Neural cell (in vitro differentiated cells): Measurements from ENCODE around the gene ME3. TPM values are rescaled to one million over a fixed set of nuclear protein-coding genes. Genes with fewer than 3 reads are reported as not detected.
"Not testable (repeated sequence)": the region's sequence is repeated elsewhere in the genome, so short reads cannot be mapped to it uniquely, and the experiment has no call there.

Experiments used
- H2AFZ ChIP-seq: fragments of 200-600, 300-800 bp; sonication (generic), shearing (Covaris generic); 2 replicates; pipeline ENCODE4 v1.6.0; 2014; ENCODE audit warnings: low read depth, mild to moderate bottlenecking, antibody characterized with exemption, low read length, moderate library complexity
- H3F3A ChIP-seq: fragments of 200-600 bp; shearing (Covaris generic); 2 replicates; pipeline ENCODE4 v1.6.1; 2016; ENCODE audit warnings: mild to moderate bottlenecking, moderate library complexity, mixed read lengths, antibody characterized with exemption, low read length; ENCODE audit not compliant: insufficient read depth, poor library complexity, severe bottlenecking
- H3K27ac ChIP-seq: fragments of 200-600, 300-800 bp; sonication (generic), shearing (Covaris generic); 2 replicates; pipeline ENCODE4 v1.5.1; 2014; ENCODE audit warnings: mild to moderate bottlenecking, low read length, moderate library complexity
- H3K27me3 ChIP-seq: fragments of 300-800, 200-600 bp; sonication (generic), shearing (Covaris generic); 2 replicates; pipeline ENCODE4 v1.6.0; 2014; ENCODE audit warnings: mild to moderate bottlenecking, low read depth, low read length, moderate library complexity; ENCODE audit not compliant: insufficient read depth
- H3K36me3 ChIP-seq: fragments of 300-800, 200-600 bp; sonication (generic), shearing (Covaris generic); 2 replicates; pipeline ENCODE4 v1.5.1; 2014; ENCODE audit warnings: mild to moderate bottlenecking, antibody characterized with exemption, low read length, moderate library complexity; ENCODE audit not compliant: insufficient read depth
- H3K4me2 ChIP-seq: fragments of 300-800, 200-600 bp; sonication (generic), shearing (Covaris generic); 2 replicates; pipeline ENCODE4 v1.6.0; 2014; ENCODE audit warnings: mild to moderate bottlenecking, low read length
- H3K4me3 ChIP-seq: fragments of 300-800, 200-600 bp; sonication (generic), shearing (Covaris generic); 2 replicates; pipeline ENCODE4 v1.5.1; 2014; ENCODE audit warnings: mild to moderate bottlenecking, low read length, moderate library complexity
- H3K79me2 ChIP-seq: fragments of 200-600 bp; shearing (Covaris generic); replicated peaks from 2 replicates; pipeline ENCODE4 v1.6.0; 2014; ENCODE audit warnings: mild to moderate bottlenecking, low read length, moderate library complexity; ENCODE audit not compliant: insufficient read depth
- H3K9ac ChIP-seq: fragments of 300-800, 200-600 bp; sonication (generic), shearing (Covaris generic); 2 replicates; pipeline ENCODE4 v1.6.1; 2016; ENCODE audit warnings: mild to moderate bottlenecking, low read length, mixed read lengths
- H3K9me2 ChIP-seq: fragments of 200-600 bp; shearing (Covaris generic); 2 replicates; pipeline ENCODE4 v1.6.1; 2016; ENCODE audit warnings: mild to moderate bottlenecking, low read length, mixed read lengths; ENCODE audit not compliant: insufficient read depth
- H3K9me3 ChIP-seq: fragments of 200-600, 300-800 bp; sonication (generic), shearing (Covaris generic); 2 replicates; pipeline ENCODE4 v1.6.1; 2016; ENCODE audit warnings: mild to moderate bottlenecking, mixed run types, low read length, moderate library complexity, mixed read lengths
- H4K20me1 ChIP-seq: fragments of 200-600 bp; shearing (Covaris generic); 2 replicates; pipeline ENCODE4 v1.6.1; 2016; ENCODE audit warnings: mild to moderate bottlenecking, mixed run types; ENCODE audit not compliant: insufficient read depth
- EP300 ChIP-seq: fragments of 450-650 bp; conservative IDR thresholded peaks from 2 replicates; pipeline ENCODE4 v1.6.1; 2014; ENCODE audit warnings: antibody characterized with exemption, mild to moderate bottlenecking, moderate library complexity; ENCODE audit not compliant: poor library complexity, severe bottlenecking
- EZH2 ChIP-seq: fragments of 200-600, 300-800 bp; shearing (Covaris generic), sonication (generic); IDR thresholded peaks from 2 replicates; pipeline ENCODE4 v1.6.1; 2014; ENCODE audit warnings: antibody characterized with exemption, low read length, borderline replicate concordance, mild to moderate bottlenecking; ENCODE audit not compliant: insufficient read depth, poor library complexity, severe bottlenecking
- MXI1 ChIP-seq: fragments of 450-650 bp; conservative IDR thresholded peaks from 2 replicates; pipeline ENCODE4 v1.6.1; 2014; ENCODE audit warnings: antibody characterized with exemption, mild to moderate bottlenecking; ENCODE audit not compliant: poor library complexity, severe bottlenecking
- POLR2AphosphoS5 ChIP-seq: IDR thresholded peaks from 2 replicates; pipeline ENCODE4 v1.6.1; 2012
- RAD21 ChIP-seq: fragments of 450-650 bp; conservative IDR thresholded peaks from 2 replicates; pipeline ENCODE4 v1.6.1; 2014; ENCODE audit warnings: antibody characterized with exemption, mild to moderate bottlenecking, moderate library complexity
- SMC3 ChIP-seq: fragments of 450-650 bp; conservative IDR thresholded peaks from 2 replicates; pipeline ENCODE4 v1.6.1; 2014; ENCODE audit warnings: antibody characterized with exemption, mild to moderate bottlenecking, moderate library complexity; ENCODE audit not compliant: poor library complexity
- TAF1 ChIP-seq: IDR thresholded peaks from 2 replicates; pipeline ENCODE4 v1.6.1; 2012; ENCODE audit warnings: low read depth
- polyA plus RNA-seq: library from polyadenylated mRNA; depleted of rRNA; stranded (reverse); fragments of >200 nt; gene quantifications from 2 replicates; pipeline ENCODE4 v1.2.3, GENCODE V29; 2014
- TF ChIP-seq, protein P1 (sequence below): fragments of 450-650 bp; IDR thresholded peaks from 2 replicates; pipeline ENCODE4 v1.5.1; 2014; ENCODE audit warnings: antibody characterized with exemption, mild to moderate bottlenecking, moderate library complexity; ENCODE audit not compliant: poor library complexity, severe bottlenecking
- TF ChIP-seq, protein P2 (sequence below): IDR thresholded peaks from 2 replicates; pipeline ENCODE4 v1.6.1; 2012; ENCODE audit warnings: borderline replicate concordance

ME3 gene
- polyA plus RNA-seq, 1 donor from 2014 or later: 2.1 TPM

GRCh38 chr11:86620891-86621521 lies 51.4 kb downstream of the ME3 start:
- Histone ChIP-seq H3K9ac (no peak overlapping the region), H3K9me2 (no peaks in the 10 kb centered on the region), H3K9me3 (no peaks in the 10 kb centered on the region), H3K4me2 (no peak overlapping the region), H3K27me3 (no peaks in the 10 kb centered on the region), H3K27ac (no peak overlapping the region), H3K36me3 (no peaks in the 10 kb centered on the region), H3K79me2 (no peaks in the 10 kb centered on the region), H3F3A (no peaks in the 10 kb centered on the region), H4K20me1 (no peaks in the 10 kb centered on the region), H2AFZ (no peak overlapping the region), H3K4me3 (no peak overlapping the region)
- no peak for TF ChIP-seq EZH2
- no peak for TF ChIP-seq TAF1
- TF ChIP-seq POLR2AphosphoS5: no peak
- no peak for TF ChIP-seq MXI1
- TF ChIP-seq, protein P1, sequence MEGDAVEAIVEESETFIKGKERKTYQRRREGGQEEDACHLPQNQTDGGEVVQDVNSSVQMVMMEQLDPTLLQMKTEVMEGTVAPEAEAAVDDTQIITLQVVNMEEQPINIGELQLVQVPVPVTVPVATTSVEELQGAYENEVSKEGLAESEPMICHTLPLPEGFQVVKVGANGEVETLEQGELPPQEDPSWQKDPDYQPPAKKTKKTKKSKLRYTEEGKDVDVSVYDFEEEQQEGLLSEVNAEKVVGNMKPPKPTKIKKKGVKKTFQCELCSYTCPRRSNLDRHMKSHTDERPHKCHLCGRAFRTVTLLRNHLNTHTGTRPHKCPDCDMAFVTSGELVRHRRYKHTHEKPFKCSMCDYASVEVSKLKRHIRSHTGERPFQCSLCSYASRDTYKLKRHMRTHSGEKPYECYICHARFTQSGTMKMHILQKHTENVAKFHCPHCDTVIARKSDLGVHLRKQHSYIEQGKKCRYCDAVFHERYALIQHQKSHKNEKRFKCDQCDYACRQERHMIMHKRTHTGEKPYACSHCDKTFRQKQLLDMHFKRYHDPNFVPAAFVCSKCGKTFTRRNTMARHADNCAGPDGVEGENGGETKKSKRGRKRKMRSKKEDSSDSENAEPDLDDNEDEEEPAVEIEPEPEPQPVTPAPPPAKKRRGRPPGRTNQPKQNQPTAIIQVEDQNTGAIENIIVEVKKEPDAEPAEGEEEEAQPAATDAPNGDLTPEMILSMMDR: no peak
- TF ChIP-seq, protein P2, sequence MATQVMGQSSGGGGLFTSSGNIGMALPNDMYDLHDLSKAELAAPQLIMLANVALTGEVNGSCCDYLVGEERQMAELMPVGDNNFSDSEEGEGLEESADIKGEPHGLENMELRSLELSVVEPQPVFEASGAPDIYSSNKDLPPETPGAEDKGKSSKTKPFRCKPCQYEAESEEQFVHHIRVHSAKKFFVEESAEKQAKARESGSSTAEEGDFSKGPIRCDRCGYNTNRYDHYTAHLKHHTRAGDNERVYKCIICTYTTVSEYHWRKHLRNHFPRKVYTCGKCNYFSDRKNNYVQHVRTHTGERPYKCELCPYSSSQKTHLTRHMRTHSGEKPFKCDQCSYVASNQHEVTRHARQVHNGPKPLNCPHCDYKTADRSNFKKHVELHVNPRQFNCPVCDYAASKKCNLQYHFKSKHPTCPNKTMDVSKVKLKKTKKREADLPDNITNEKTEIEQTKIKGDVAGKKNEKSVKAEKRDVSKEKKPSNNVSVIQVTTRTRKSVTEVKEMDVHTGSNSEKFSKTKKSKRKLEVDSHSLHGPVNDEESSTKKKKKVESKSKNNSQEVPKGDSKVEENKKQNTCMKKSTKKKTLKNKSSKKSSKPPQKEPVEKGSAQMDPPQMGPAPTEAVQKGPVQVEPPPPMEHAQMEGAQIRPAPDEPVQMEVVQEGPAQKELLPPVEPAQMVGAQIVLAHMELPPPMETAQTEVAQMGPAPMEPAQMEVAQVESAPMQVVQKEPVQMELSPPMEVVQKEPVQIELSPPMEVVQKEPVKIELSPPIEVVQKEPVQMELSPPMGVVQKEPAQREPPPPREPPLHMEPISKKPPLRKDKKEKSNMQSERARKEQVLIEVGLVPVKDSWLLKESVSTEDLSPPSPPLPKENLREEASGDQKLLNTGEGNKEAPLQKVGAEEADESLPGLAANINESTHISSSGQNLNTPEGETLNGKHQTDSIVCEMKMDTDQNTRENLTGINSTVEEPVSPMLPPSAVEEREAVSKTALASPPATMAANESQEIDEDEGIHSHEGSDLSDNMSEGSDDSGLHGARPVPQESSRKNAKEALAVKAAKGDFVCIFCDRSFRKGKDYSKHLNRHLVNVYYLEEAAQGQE: no peak
- no peak for TF ChIP-seq RAD21
- no peak for TF ChIP-seq SMC3
- TF ChIP-seq EP300: no peak

- H4K20me1 ChIP-seq, H3K27me3 ChIP-seq, H3K79me2 ChIP-seq, H3K9me2 ChIP-seq, H3K36me3 ChIP-seq, H2AFZ ChIP-seq, H3F3A ChIP-seq, H3K4me2 ChIP-seq, H3K9ac ChIP-seq, H3K4me3 ChIP-seq, H3K9me3 ChIP-seq, H3K27ac ChIP-seq: not testable (repeated sequence)
These were observed 53.0 kb downstream of the ME3 start for GRCh38 chr11:86619428-86619827.

- no peak for TF ChIP-seq EP300
- TF ChIP-seq RAD21: no peak
- TF ChIP-seq POLR2AphosphoS5: no peak
- TF ChIP-seq, protein P1: no peak
- no peak for TF ChIP-seq MXI1
- no peak for TF ChIP-seq EZH2
- TF ChIP-seq, protein P2: no peak
- no peak for TF ChIP-seq TAF1
- TF ChIP-seq SMC3: no peak
These were observed 54.9 kb downstream of the ME3 start for GRCh38 chr11:86617502-86617901.

More at GRCh38 chr11:86617502-86617901, 54.9 kb downstream of the ME3 start:
- Histone ChIP-seq H3K4me2 (no peak overlapping the region), H3K27ac (no peak overlapping the region), H4K20me1 (no peaks in the 10 kb centered on the region), H3K36me3 (no peaks in the 10 kb centered on the region), H3K9ac (no peak overlapping the region), H2AFZ (no peak overlapping the region), H3K9me3 (no peaks in the 10 kb centered on the region), H3K79me2 (no peaks in the 10 kb centered on the region), H3F3A (no peaks in the 10 kb centered on the region), H3K4me3 (no peak overlapping the region), H3K9me2 (no peaks in the 10 kb centered on the region), H3K27me3 (no peaks in the 10 kb centered on the region)
